Suppressor macrophage (primary cell): ENCODE data around the gene HIVEP2.
A peak's percentile ranks its signal among the peaks of the same experiment; 100 is the strongest.

Experiments used
- DNase-seq, 4 experiments: peaks; one replicate each; pipeline ENCODE4 v3.0.0-alpha.2; 2020 to 2022

HIVEP2 gene

DNA sequence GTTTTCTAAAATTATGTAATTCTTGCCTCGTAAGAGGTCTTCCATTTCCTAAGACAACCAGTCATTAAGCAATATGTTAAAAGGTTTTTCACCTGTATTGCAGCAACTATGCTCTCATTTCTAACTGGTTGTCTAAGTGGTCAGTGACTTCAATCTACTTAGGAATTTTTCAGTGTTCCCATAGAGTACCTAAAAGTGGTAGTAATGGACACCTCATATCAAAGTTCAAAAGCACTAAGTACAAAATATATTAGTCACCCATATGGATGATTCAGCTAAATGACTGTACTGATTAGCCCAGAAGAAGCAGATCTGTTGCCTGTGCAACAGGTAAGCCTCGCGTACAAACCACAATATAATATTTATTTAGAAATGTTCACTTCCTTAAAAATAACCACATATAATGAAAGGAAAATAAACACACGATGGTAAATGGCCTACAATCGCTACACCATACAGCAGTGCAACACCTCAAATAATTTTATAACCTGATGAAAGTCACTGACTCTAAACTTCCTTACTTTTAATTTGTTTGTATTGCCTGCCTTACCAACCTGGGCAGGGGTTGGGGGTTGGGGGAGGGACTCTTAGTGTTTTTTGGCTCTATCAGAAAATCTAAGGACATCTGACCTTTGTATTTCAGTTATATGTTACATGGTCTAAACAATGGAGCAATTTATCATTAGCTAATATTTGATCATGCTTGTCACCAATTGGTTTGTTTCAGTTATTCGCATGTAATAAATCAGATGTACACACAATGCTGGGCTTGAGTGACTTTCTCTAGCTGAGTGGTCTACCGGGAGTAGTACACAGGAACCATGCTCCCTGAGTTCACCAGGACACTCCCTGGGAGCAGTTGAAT, 105.9 kb downstream of the HIVEP2 start:
- no peak for DNase-seq

GRCh38 chr6:142835787-142836535, 109.0 kb downstream of the HIVEP2 start:
- no peak for DNase-seq

DNA sequence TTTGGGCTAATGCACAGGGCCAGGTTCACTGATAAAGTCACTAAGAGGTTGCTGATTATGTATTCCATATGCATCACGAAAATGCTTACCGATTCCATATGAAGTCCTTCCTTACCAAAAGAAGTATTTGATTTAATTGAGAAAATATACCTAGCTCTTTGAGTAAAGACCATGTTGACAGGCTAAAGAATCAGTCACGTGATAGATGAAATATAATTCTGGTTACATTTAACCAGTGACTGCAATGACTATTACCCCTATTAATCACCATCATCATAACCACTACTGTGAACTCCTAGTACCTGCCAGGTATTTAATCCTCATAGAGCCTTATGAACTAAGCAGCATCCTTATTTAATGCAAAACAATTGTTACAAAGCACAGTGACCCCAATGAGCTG, 110.1 kb downstream of the HIVEP2 start:
- no peak for DNase-seq

- DNase-seq: no peak
Observed at GRCh38 chr6:142833798-142834197, 111.2 kb downstream of the HIVEP2 start.

GRCh38 chr6:142833054-142833453, 111.9 kb downstream of the HIVEP2 start:
- peak; percentile 46 to 79 (median 54) for DNase-seq

- no peak for DNase-seq
Observed at GRCh38 chr6:142830807-142831206, 114.2 kb downstream of the HIVEP2 start.

DNA sequence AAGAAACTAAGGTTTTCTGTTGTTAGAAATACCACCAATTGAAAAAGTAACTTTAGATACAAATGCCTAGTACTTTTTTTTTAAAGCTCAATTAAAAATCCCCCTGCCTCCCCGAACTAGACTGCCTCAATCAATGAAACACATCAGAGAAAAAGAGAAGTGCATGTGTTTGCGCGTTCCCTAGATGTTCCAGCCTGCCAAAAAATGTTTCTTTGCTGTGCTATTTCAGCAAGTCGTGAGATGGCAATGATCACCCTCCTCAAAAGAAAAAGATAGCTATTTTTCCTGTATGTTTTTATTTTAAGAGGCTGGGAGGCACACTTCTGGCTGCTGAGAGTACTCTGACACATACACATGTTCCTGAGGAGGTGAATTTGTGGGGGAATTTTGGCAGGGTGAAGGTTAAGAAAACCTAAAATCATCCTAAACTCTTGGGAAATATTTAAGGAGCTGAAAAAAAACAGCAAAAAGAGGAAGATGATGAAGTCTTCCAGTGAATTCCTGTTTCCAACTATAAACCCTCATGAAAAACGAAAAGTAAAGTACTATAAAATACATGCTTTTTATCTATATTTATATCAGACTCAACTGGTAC, 114.8 kb downstream of the HIVEP2 start:
- DNase-seq: no peak

GRCh38 chr6:142829556-142829955, 115.4 kb downstream of the HIVEP2 start:
- no peak for DNase-seq

- no peak for DNase-seq
Observed at GRCh38 chr6:142827991-142828390, 117.0 kb downstream of the HIVEP2 start.

DNA sequence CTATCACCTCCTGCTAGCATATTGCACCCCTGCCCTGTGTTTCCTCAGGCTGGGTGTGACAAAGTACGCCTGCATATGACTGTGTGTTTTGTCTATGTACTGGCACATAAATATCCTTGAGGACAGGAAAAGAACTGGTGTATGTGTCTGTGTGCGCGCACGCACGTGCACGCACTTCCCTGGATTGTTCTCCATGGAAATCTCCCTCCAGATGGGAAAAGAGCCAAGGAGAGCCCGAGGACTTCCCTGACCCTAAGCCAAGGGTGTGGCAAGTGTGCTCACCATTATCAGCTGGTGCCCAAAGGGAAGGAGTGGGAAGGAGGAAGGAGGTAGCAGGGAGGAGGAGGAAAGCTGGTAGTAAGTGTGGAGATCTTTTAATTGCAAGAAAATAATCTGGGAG, 117.6 kb downstream of the HIVEP2 start:
- DNase-seq: peak in 3 of 4 experiments; percentile 43 to 63 (median 52)

DNA sequence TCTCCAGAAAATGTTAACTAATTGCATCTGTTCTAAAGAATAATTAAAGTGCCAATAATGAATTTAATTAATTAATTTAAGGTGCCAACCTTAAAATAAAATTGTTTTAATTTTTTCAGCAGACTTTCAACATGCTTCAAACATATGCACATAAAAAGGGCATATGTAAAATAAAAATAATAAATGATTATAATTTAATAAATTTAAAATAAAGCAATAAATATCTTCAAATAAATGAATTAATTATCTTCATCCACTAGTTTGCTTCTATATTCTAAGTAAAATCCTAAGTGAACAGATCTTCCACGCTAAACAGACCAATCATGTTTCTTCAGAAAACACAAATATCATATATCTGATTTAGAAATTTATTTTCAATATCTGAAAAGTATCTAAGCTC, 119.2 kb downstream of the HIVEP2 start:
- DNase-seq: no peak

GRCh38 chr6:142824426-142824825, 120.5 kb downstream of the HIVEP2 start:
- DNase-seq: no peak

GRCh38 chr6:142823256-142823902, 121.6 kb downstream of the HIVEP2 start:
- DNase-seq: no peak

DNA sequence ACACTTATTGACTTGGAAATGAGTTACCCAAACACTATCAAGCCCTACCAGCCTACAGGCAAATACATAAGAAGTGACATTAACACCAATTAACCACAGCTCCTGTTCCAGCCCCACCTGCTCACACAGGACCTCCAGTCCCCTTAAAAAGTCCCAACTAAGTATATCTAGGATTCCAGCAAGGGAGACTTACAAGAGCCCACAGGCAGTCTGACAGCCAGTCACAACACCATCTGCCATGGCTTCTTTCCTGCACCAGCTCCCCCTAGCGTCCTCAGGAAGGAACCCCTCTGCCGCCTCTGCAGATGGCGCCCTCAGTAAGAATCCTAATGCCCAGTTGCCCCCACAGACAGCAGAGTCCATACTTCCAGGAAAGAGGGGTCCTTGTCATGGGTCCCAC, 122.1 kb downstream of the HIVEP2 start:
- peak in 3 of 4 experiments; percentile 20 to 33 (median 24) for DNase-seq

- DNase-seq: peak in 2 of 4 experiments; percentile 23 to 48
Observed at GRCh38 chr6:142822383-142822782, 122.6 kb downstream of the HIVEP2 start.

GRCh38 chr6:142821860-142822259, 123.1 kb downstream of the HIVEP2 start:
- DNase-seq: peak in 2 of 4 experiments; percentile 48 to 53

DNA sequence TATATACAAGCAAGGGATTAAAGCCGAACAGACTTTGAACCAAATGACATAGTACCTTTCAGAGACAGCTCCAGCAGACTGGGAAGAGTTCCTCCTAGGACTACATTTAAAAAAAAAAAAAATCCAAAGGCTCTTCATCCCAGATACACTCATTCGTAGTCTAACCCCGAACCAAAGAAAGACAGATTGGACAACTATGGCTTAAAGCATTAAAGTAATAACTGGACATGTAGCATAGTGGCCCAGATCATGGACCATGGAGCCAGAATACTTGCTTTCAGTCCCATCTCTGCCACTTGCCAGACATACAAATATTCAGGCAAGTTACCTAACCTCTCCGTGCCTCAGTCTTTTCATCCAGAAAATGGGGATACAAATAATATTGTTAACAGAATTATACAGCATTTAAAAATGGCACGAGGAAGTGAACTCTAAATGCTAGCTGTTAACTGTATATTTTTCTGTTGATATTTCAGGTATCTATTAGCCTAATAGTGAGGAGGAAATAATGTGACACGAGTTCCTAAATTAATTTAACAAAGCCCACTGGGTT, 123.7 kb downstream of the HIVEP2 start:
- no peak for DNase-seq

DNA sequence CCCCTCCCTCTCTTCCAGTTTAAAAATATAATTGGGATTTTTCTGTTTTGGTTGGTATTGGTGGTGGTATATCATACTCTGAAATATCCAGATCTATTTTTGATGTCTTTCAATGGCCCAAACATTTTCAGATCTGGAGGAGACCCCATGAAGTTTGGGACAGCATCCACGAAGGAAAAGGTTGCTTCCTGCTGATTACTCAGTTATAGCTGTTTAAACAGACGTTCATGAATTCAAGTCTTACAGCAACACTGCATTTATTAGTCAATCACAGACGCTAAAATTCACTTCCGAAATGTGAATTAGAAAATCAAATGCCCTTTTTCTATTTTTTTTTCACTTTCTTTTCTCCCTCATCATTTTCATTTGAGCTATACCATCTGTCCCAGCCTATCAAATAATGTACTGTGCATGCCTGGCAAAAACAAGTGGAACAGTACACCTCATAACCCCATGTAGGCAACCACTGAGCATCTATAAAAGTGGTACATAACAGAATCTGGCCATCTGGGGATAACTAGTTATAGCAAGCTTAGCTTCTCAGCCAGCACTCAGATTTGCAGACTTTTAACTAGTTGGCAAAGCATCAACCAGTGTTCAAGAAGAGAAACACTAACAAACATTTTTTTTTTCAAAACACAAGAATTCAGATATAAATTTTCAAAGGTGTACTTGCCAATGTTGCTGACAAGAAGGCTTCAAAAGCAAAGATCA, 124.5 kb downstream of the HIVEP2 start:
- DNase-seq: no peak

DNA sequence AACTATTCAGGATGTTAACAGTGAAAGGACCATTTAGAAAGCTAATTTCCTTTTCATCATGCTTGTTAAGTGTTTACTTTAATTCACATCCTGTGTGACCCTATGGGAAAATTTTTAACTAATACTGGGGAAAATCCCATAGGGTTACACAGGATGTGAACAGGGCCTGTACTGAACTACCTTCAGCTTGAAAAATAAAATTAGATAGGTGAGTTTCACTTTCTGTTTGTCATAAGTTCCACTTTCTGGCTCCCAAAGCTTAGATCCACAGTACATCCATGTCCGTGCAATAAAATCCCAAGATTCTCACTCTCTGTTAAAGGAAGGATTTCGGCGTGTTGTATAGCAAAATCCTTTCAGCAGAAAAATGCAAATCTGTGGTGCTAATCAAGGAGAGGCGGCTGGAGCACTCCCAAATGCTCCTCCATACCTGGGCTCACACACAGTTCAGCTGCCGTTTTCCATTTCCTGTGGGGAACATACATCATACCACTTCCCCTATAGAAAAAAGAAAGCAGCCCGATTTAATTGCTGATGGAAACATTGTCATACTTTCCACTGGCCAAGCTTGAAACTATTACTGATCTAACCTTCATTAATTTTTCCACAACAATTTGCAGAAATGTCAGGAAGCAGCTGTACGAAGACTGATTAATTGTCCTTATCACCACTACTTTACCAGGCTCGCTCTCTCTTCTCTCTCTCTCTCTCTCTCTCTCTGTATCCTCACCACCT, 125.2 kb downstream of the HIVEP2 start:
- DNase-seq: peak; percentile 36 to 72 (median 44)

DNA sequence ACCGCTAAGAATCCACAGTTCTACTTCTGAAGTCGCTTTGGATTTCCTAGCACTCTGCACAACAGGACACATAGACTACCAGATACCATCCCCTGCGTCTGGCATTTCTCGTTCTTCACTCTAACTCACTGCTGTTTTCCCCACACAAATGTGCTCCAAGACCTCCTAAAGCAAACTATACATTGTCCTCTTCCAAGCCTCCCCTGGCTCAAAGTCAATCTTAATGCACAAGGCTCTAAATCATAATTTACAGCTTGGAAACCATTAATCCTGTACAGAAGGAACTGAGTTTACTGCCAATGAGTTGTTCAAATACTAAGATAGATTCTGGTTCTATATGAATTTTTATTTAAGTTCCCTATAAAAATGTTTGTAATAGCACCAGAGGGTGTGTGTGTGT, 128.5 kb downstream of the HIVEP2 start:
- no peak for DNase-seq

- no peak for DNase-seq
Observed at GRCh38 chr6:142816031-142816430, 128.9 kb downstream of the HIVEP2 start.
